ENCODE results near the gene CLEC4F.
"Not testable (repeated sequence)": the region's sequence is repeated elsewhere in the genome, so short reads cannot be mapped to it uniquely, and the experiment has no call there.

Gene CLEC4F

DNA sequence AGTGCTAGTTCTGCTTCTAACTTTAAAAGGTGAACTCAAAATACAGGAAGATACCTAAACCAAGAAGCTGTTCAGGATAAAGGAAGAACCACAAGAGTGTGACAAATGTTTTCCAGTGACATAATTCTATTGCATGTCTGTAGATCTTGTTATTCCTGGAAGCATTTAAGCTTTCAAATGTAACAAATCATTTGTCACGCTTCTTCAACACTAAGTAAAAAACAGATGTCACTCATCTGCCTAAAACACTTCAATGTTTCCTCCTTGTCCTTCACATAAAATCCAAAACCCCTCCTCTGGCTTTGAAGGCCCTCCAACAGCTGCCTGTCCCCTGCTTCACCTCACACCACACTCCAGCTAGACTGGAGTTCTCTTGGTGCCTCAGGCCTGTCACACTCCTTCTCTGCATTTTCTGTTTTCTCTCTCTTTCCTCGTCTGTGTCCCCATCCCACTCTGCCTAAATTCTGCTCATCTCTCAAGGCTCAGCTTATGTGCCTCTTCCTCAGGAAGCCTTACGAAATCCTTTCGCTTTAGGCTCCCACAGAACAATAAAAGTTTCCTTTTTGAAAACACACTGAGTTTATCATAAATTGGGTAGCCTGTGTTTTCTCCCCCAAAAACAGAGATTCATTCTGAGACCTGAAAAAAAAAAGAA is 6.4 kb upstream of the CLEC4F start:
- no peak for DNase-seq

DNA sequence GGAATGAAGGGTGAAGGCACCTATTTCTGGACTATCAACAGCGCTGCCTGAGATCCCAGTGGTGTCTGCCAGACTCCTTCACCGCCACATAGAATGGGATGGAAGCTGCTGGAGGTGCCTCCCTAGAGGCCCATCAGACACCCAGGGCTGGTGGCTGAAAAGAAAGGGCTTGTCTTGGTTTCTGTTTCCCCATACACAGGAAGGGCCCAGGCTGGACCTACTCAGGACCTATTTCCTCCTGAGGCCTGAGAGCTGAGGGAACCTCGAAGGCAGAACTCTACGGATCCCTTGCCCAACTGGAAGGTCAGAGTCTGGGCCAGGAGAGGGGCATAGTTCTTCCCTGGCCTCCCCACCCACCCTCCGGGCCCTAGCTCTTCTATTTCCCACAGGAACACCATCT is 2.9 kb upstream of the CLEC4F start:
- no peak for DNase-seq

DNA sequence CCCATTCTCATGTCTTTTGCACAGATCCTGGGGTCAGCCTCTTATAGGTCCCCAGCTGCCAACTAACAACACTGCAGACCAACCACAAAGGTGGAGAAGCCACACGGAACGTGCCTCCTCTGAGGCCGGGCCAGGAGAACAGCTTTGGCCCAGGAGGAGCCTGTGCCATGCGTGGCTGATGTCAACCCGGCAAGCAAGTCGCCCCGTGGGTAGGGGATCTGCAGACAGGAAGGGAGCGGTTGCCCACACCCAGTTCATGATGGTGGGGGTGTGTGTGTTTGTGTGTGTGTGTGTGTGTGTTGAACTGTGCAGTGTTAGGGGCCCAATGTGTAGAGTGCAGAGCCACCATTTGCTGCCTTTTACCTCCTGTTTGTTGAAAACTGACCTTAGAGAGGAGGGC is 2.4 kb upstream of the CLEC4F start:
- DNase-seq = no peak

DNA sequence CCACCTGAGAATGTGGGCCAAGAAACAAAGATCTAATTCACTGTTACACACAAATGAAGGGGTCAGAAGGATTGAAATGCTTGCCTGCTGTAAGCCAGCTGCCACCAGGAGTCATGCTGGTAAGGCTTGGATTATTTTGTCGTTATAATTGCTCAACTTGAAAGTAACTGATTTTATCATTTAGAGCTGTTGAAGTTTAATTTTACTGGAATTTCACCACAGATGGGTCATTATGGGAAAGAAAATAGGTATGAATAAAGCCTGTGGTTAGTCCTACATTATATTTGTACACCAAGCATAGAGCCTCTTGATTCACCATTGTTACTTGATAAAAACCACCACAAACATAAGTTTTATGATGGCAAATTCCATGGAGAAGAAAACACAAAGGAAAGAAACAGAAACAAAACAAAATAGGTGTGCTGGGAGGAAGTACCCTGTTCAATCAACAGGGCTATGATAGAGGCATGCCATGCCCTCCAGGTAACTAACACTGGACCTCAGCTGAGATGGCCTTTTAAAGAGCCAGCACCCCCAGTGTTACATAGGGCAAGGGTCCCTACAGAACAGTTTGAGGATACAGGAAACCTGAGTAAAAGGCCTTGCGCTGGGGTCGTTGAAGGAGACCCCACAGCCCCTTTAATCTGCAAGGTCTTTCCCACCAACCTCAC is 3.0 kb downstream of the CLEC4F start:
- no peak for DNase-seq

DNA sequence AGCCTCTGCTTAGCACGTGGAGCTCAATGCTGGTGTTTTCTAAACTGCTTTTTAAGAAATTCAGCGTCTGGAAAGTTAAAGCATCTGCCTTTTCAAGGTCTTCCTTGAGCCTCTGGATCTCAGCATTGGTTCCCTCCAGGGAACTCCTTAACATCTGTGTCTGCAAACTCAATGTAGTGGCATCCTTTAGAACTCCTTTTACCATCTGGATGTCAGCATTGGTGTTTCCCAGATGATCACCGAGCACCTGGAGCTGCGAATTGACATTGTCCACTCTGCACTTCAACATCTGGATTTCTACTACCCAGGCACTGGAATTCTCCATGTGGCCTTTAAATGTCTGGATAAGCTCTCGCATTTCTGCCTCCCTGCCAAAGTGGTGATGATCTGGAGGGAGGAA is 3.7 kb downstream of the CLEC4F start:
- no peak for DNase-seq

DNA sequence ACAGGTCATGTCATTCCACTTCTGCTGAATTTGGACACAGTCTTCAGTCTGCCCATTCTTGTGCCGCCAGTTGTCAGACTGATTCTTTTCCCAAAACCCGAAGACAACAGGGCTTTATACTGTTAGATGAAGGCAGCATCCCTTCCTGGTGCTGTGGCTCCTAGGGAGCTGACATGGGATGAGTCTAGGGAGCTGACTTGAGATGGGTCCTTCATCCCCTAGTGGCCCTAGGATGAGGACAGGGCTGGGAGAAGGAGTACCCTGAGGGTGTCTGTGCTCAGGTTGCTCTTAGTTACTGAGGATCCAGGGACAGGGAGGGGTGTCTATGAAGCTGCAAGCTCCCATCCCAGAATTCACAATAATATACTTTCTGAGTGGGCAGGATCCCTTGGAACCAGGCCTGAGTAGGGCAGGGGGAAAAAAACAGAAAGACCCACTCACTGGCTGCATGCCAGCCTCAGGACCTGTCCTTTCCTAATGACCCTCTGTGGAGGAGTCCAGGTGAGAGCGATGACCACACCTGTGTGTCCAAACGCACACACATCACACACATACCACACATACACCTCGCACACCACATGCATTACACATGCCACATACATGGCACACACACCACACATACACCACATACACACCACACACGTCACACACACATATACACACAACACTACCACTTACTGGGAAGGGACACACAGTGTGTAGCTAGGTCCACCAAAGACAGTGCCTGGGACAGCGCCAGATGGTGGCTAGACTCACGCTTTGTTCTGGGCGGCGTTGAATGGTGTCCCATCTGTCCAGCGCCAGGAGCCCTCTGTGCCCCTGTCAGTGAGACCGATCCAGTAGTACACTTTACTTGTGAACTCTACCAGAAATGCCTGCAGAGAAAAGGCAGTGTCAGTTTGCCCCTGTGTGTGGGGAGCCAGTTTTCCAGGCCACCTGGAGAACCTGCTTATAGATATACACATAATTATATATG is 11.1 kb downstream of the CLEC4F start:
- DNase-seq = no peak

DNA sequence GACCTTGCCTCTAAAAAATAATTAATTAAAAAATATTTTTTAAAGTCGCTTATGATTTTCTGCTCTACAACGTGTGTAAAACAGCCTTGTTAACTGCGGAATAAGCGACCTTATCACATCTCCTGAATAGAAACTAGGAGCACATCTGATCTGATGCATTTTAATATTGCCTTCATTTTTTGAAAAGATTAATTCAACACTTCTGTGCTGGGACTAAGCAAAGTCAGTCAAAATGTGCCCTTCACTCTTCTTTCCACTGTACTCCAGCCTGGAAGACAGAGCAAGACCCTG is 12.6 kb downstream of the CLEC4F start:
- DNase-seq = no peak

DNA sequence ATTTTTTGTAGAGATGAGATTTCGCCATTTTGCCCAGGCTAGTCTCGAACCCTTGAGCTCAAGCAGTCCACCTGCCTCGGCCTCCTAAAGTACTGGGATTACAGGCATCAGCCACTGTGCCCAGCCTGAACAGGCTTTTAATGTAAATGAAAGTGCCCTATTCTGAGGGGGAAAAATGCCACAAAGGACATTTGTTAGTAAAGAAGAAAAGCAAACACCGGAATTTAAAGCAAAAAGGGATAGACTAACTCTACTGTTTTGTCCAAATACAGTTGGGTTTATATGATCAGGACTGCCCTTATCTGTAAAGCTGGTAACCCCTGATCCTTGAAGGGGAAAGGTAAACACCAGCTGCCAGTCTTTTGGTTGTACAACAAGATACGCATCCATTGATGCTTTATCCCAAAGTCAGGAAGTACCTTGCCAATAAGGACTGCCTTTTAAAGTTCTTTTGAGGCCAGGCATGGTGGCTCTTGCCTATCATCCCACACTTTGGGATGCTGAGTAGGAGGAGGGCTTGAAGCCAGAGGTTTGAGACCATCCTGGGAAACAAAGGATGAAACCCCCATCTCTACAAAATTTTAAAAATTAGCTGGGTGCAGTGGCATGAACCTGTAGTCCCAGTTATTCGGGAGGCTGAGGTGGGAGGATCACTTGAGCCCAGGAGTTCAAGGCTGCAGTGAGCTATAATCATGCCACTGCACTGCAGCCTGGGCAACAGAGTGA is 13.1 kb downstream of the CLEC4F start:
- no peak for DNase-seq

DNA sequence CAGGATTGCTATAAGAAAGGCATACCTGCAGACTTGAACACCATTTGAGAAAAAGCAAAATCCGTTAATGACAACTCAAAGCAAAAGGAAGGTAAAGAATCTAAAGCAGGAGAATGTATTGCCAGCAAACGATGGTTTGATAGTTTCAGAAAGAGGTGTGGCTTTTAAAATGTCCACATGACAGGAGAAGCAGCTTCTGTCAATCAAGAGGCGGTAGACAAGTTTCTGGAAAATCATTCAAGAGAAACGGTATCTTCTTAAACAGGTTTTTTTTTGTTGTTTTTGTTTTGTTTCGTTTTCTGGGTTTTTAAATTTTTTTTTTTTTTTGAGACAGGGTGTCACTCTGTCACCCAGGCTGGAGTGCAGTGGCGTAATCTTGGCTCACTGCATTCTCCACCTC is 13.8 kb downstream of the CLEC4F start:
- DNase-seq = no peak

DNA sequence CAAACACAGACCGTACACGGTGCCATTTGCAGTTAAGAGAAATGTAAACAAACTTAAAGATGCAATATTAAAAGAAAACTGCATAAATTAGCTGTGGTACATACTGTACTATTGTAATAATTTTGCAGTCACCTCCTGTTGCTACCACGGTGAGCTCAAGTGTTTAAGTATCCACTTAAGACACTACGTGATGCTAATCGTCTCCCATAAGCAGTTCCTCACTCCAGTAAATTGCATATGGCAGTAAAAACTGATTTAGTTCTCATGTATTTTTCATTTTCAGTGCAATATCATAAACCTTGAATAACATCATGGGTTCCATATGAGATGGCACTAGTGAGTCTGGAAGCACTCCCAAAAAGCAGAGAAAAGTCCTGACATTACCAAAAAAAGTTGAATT is 14.4 kb downstream of the CLEC4F start:
- no peak for DNase-seq

DNA sequence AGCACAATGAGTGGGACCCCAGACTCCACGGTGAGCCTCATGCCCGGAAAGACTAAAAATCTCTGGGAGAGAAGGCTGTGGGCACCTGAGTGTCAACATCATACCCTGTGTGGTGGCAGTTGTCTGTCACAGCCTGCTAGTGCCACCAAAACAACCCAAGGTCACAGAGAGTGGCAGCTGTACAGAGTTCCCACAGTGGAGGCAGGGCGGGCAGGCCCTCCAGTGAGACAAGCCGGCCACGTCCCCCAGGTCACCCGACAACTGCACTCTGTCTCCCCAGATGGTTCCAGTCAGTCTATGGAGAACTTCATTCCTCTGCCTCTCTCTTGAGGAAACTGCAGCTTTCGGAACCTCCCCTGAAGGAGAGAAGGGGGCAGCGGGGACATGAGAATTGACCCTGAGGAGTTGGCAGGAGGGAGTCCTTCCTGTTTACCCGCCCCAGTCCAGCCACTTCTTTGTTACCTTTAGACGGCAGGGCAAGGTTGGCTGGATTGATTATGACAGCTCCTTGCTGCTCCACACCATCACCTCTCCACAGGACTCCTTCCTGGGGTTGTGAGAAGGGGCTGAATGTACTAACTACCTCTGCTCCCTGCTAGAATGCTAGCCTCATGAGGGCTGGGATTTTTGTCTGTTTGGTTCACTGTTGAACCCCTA is 18.7 kb downstream of the CLEC4F start:
- DNase-seq = no peak

DNA sequence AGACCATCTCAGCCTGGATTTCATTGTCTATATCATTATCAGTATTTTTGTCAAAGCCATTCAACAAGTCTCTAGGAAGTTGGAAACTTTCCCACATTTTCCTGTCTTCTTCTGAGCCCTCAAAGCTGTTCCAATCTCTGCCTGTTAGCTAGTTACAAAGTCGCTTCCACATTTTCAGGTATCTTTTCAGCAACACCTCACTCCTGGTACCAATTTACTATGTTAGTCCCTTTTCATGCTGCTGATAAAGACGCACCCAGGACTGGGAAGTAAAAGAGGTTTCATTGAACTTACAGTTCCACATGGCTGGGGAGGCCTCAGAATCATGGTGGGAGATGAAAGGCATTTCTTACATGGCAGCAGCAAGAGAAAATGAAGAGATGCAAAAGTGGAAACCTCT is 20.7 kb downstream of the CLEC4F start:
- no peak for DNase-seq

DNA sequence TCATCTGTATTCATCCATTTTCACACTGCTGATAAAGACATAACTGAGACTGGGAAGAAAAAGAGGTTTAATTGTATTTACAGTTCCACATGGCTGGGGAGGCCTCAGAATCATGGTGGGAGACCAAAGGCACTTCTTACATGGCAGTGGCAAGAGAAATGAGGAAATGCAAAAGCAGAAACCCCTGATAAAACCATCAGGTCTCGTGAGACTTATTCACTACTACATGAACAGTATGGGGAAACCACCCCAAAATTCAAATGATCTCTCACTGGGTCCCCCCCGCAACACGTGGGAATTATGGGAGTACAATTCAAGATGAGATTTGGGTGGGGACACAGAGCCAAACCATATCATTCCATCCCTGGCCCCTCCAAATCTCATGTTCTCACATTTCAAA is 22.4 kb downstream of the CLEC4F start:
- not testable (repeated sequence) for DNase-seq

DNA sequence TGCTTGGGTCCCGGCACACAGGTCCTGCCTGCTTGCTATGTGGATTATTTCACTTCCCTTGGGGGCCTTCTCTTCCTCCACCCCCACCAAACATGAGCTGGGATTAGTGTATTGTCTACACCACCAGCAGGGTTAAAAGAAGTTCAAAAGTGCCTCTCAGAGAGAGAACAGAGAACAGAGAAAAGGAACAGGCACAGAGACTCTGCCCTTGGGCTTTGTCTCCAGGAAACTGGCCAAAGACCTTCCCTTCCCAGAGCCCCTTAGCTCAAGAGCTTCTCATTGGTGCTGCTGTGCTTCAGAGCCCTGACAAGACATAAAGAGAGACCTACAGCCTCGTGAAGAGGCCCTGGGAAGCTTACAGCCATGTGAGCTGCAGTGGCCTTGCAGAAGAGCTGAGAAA is 22.9 kb downstream of the CLEC4F start:
- DNase-seq = no peak

DNA sequence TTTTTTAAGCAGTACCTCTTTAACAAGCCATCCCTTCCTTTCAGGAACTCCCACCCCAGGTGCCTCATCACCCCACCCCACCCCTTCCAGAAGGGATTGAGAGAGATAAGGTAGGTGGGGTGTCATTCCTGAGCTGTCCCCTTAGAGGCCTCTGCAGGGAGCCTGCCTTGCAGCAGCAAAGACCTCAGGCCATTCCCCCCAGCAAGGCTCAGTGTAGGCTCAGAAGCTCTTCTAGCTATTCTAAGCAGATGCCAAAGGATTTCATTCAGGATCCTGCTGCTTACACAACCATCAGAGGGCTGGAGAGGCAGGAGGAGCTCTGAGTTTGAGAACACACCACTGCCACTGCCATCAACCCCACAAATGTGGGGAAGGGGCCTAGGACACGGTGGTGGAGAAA is 24.1 kb downstream of the CLEC4F start:
- no peak for DNase-seq

DNA sequence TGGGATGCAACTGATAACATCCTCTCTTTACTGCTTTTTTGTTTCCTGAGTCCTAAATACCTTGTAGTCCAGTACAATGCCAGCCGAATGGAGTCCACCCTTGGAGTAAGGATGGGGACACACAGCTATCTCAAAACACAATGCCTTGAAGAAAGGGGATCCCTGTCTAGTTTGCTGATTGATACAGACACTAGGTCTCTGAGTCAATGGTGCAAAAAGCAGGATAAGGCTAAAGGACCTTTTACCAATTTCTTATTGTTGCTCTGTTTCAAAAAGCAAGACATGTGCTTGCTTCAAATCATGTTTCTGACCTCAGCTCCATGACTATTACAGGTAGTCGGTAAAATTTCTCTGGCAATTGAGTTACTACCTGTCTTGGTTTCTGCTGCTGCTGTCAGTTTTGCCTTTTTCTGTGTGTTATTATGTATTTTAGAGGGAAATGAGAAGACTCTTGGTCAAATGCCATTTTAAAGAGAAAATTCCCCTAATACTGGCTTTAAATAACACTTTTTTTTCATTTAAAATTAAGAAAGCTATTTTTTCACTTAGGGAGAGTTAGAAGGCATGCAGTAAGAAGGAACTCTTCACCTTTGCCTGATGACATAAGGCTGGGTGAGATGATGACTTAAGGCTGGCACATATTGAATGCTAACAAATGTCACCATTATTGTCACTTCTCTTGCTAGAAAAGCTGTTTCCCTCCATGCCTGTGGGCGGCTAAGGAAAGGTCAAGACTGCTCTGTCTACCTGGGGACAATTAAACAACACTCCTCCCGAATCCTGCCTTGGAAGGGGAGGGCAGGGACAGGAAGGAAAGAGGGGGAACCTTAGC is 25.0 kb downstream of the CLEC4F start:
- no peak for DNase-seq

DNA sequence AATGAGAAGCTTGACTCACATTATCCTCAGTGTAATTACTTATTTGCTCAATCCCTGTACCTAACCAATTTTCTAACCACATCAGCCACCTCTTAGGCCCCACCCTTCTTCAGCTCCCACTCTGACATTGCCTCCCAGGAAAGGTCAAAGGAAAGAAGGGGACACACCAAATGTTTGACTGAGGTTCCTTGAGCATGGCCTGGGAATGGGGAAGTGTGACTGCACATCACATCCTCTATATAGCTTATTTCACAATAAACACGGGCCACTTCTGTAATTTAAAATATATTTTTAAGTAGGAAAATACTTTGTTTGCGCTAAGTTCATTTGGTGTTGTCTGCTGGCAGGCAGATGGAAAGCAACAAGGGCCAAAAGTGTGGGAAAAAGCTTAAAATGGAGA is 26.9 kb downstream of the CLEC4F start:
- no peak for DNase-seq

DNA sequence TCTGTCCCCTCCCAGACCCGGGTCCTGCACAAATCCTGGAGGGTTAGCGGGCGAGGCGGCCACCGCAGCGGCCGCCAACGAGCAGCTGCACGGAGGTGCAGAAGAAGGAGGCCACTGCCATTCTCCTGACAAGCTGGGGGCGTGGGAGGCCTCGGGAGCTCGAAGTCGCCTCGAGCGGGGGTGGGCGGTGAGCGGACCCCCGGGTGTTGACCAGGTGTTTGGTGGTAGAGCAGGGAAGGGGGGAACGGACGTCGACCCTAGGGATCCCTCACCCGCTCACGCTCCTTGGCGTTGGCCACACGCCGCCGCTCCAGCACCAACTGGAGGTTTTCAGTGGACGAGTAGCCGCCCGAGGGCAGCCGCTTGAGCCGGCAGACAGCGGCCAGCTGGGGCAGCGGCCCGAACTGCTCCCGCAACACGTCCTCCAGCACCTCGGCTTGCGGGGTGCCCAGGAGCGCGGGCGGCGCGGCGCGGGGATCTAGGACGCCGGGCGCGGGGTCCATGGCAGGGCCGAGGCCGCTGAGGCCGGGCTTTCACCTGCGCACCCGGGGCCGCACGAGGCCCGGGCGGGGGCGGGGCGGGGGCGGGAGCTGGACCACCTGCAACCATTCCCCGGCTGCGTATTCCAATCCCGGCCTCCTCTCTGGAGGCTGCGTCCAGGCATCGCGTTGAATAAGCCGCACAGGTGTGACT is 30.1 kb downstream of the CLEC4F start, which contains the start of gene FIGLA:
Gene FIGLA, minus strand, starts transcription at position 508 of the 693 bp plus-strand sequence. Its CDS starts 5 bp downstream, at position 503.
- DNase-seq = no peak

DNA sequence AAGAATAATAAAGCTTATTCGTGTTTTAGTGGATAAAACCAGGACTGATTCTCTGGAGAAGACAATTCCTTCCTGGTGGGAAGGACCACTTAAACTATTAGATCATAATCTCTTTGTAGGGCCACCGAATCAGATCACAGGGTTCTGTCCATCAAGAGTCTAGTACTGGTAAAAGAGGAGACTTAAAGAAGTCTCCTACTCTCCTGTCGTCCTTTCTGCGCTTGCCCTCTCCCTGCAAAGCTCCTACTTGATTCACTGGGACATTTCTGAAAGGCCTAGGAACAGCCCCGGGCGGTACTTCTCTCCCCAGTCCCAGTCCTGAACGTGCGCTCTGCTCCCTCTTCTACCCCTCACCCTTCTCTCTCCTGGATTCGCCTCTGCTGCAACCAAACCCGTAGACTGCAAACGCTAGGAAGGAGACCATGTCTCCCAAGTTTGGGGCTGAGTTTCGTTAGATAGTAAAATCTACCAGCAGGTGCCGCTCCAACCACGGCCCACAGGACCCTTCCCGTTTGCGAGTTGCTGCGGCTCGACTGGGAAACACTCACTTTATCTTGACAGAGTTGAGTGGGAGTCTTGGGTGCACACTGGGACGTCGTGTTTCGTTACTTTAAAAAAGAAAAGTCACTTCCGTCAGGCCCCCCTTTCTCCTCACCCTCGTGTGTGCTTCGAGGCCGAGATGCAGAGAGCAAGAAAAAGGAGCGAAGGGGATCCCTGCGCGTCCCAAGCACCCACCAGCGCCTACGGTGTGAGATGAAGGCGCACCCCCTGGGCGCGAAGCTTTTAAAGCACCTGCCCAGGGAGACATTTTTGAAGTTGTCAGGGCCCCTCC is 30.9 kb downstream of the CLEC4F start:
- DNase-seq = no peak

Measured in SHP77 treated with DMSO at 0.1 percent for 48 hours (cell line).